H1 (cell line): ENCODE data around the gene FANCM. TPM values are rescaled to one million over a fixed set of nuclear protein-coding genes. Genes with fewer than 3 reads are reported as not detected.

Experiments
- CTCF ChIA-PET: fragments of 300-600 bp; sonication (Branson Sonifier 250); formaldehyde crosslinking; loops from one replicate; lab custom pipeline; 2021; ENCODE audit not compliant: partially characterized antibody; lab: Charles Lee
- POLR2A ChIA-PET: fragments of 300-600 bp; sonication (Branson Sonifier 250); formaldehyde crosslinking; loops from one replicate; lab custom pipeline; 2021; ENCODE audit warnings: inconsistent platforms; ENCODE audit not compliant: partially characterized antibody; lab: Charles Lee
- DNase-seq, 2 experiments: peaks; one replicate each; pipeline versions ENCODE4 v3.0.0 to v3.0.0-alpha.2; 2010 to 2022; ENCODE audit warnings: low spot score in 2 of 2, low read depth in 1 of 2, mixed read lengths in 1 of 2
- FAIRE-seq: peaks from 2 replicates; lab custom pipeline; 2011; peaks lifted over from hg19 to GRCh38; lab: Jason Lieb, UNC
- H2AFZ ChIP-seq: 2 replicates; pipeline ENCODE4 v1.8.1; 2012; ENCODE audit warnings: low read length, inconsistent platforms
- H2AK5ac ChIP-seq: 2 replicates; pipeline ENCODE4 v1.6.1; 2013; ENCODE audit warnings: low read depth, low read length
- H2BK120ac ChIP-seq: replicated peaks from 2 replicates; pipeline ENCODE3; 2013; ENCODE audit warnings: low read depth, low read length, inconsistent platforms
- H2BK12ac ChIP-seq: 2 replicates; pipeline ENCODE4 v1.6.1; 2013; ENCODE audit warnings: low read depth, low read length
- H2BK15ac ChIP-seq: 2 replicates; pipeline ENCODE4 v1.6.1; 2013; ENCODE audit warnings: low read length
- H2BK20ac ChIP-seq: 2 replicates; pipeline ENCODE4 v1.6.1; 2013; ENCODE audit warnings: low read length
- H2BK5ac ChIP-seq: 2 replicates; pipeline ENCODE4 v1.6.1; 2013; ENCODE audit warnings: low read depth, low read length
- H3K14ac ChIP-seq: 2 replicates; pipeline ENCODE4 v1.6.1; 2013; ENCODE audit warnings: inconsistent platforms; ENCODE audit not compliant: insufficient read length
- H3K18ac ChIP-seq: 2 replicates; pipeline ENCODE4 v1.6.1; 2013; ENCODE audit warnings: low read length; ENCODE audit errors: extremely low read depth
- H3K23ac ChIP-seq: 2 replicates; pipeline ENCODE4 v1.6.1; 2013; ENCODE audit warnings: inconsistent platforms; ENCODE audit not compliant: insufficient read length
- H3K23me2 ChIP-seq: 2 replicates; pipeline ENCODE4 v1.6.1; 2013; ENCODE audit warnings: low read depth, low read length
- H3K27ac ChIP-seq: 2 replicates; pipeline ENCODE4 v1.6.1; 2011; ENCODE audit warnings: low read depth, low read length, inconsistent platforms
- H3K27me3 ChIP-seq, 4 experiments: replicated peaks in 1 of 4; 1 replicate in 1 of 4; 2 replicates in 3 of 4; pipeline versions ENCODE4 v1.6.1 to v1.8.1; 2011 to 2013; ENCODE audit warnings: low read length in 3 of 4, mild to moderate bottlenecking in 3 of 4, inconsistent platforms in 2 of 4, mixed read lengths in 2 of 4, moderate library complexity in 1 of 4; ENCODE audit not compliant: control insufficient read depth in 3 of 4, insufficient read depth in 3 of 4; ENCODE audit errors: extremely low read depth in 1 of 4
- H3K36me3 ChIP-seq, 4 experiments: 2 replicates each; pipeline versions ENCODE4 v1.6.1 to v1.8.1; 2011 to 2013; ENCODE audit warnings: mild to moderate bottlenecking in 4 of 4, low read length in 3 of 4, moderate library complexity in 2 of 4, control low read depth in 1 of 4, inconsistent platforms in 1 of 4; ENCODE audit not compliant: insufficient read depth in 4 of 4, control insufficient read depth in 2 of 4
- H3K4ac ChIP-seq: replicated peaks from 2 replicates; pipeline ENCODE3; 2013; ENCODE audit warnings: low read length, low read depth, mixed read lengths, inconsistent platforms; ENCODE audit not compliant: insufficient read length
- H3K4me1 ChIP-seq, 4 experiments: replicated peaks in 1 of 4; 1 replicate in 1 of 4; 2 replicates in 3 of 4; pipeline versions ENCODE4 v1.6.1 to v1.8.1; 2011 to 2013; ENCODE audit warnings: low read length in 3 of 4, inconsistent platforms in 2 of 4, mixed read lengths in 1 of 4; ENCODE audit not compliant: insufficient read depth in 4 of 4, control insufficient read depth in 3 of 4
- H3K4me2 ChIP-seq, 2 experiments: 2 replicates each; pipeline versions ENCODE4 v1.6.1 to v1.8.1; 2011 to 2013; ENCODE audit warnings: low read depth in 2 of 2, low read length in 2 of 2, control low read depth in 1 of 2, inconsistent platforms in 1 of 2, mild to moderate bottlenecking in 1 of 2; ENCODE audit not compliant: insufficient read depth in 1 of 2
- H3K4me3 ChIP-seq, 4 experiments: fragments of 200-600, 300-600 bp in 1 of 4; sonication (generic), shearing (Covaris generic), sonication (Bioruptor Twin) in 1 of 4; 2 replicates each; pipeline versions ENCODE4 v1.5.1 to v1.8.1; 2011 to 2016; ENCODE audit warnings: low read length in 4 of 4, low read depth in 3 of 4, control low read depth in 2 of 4, inconsistent platforms in 2 of 4, mild to moderate bottlenecking in 2 of 4, mixed read lengths in 1 of 4, moderate library complexity in 1 of 4; ENCODE audit not compliant: insufficient read depth in 2 of 4; ENCODE audit errors: extremely low read depth in 1 of 4
- H3K56ac ChIP-seq: replicated peaks from 2 replicates; pipeline ENCODE3; 2013; ENCODE audit warnings: low read depth, mild to moderate bottlenecking, mixed read lengths, low read length, inconsistent platforms; ENCODE audit not compliant: insufficient read length
- H3K79me1 ChIP-seq: 2 replicates; pipeline ENCODE4 v1.6.1; 2013; ENCODE audit warnings: low read depth, low read length, control low read depth
- H3K79me2 ChIP-seq, 2 experiments: 2 replicates each; pipeline versions ENCODE4 v1.6.1 to v1.8.1; 2012 to 2013; ENCODE audit warnings: low read length in 2 of 2, mild to moderate bottlenecking in 2 of 2, inconsistent platforms in 1 of 2; ENCODE audit not compliant: insufficient read depth in 2 of 2, control insufficient read depth in 1 of 2
- H3K9ac ChIP-seq, 4 experiments: replicated peaks in 1 of 4; 1 replicate in 1 of 4; 2 replicates in 3 of 4; pipeline versions ENCODE4 v1.6.1 to v1.8.1; 2011 to 2013; ENCODE audit warnings: low read depth in 3 of 4, low read length in 3 of 4, control low read depth in 2 of 4, mild to moderate bottlenecking in 2 of 4, moderate library complexity in 2 of 4, inconsistent platforms in 1 of 4; ENCODE audit errors: extremely low read depth in 1 of 4
- H3K9me3 ChIP-seq, 2 experiments: 2 replicates each; pipeline versions ENCODE4 v1.6.1 to v1.8.1; 2012 to 2013; ENCODE audit warnings: mild to moderate bottlenecking in 2 of 2, moderate library complexity in 2 of 2, control low read depth in 1 of 2, inconsistent platforms in 1 of 2, low read depth in 1 of 2, low read length in 1 of 2, mixed read lengths in 1 of 2; ENCODE audit not compliant: insufficient read depth in 2 of 2
- H4K20me1 ChIP-seq, 2 experiments: replicated peaks in 1 of 2; 2 replicates each; pipeline versions ENCODE3 to v1.8.1; 2011 to 2013; ENCODE audit warnings: inconsistent platforms in 2 of 2, low read length in 2 of 2, mild to moderate bottlenecking in 1 of 2; ENCODE audit not compliant: insufficient read depth in 2 of 2, control insufficient read depth in 1 of 2
- H4K5ac ChIP-seq: 2 replicates; pipeline ENCODE4 v1.6.1; 2013; ENCODE audit warnings: low read length, low read depth, mixed read lengths, inconsistent platforms; ENCODE audit not compliant: insufficient read length
- H4K8ac ChIP-seq: 2 replicates; pipeline ENCODE4 v1.8.0; 2013; ENCODE audit warnings: mild to moderate bottlenecking, moderate library complexity, low read length, inconsistent platforms; ENCODE audit not compliant: insufficient read depth; ENCODE audit errors: extremely low read depth
- H4K91ac ChIP-seq: replicated peaks from 2 replicates; pipeline ENCODE3; 2013; ENCODE audit warnings: low read length, mixed read lengths, inconsistent platforms; ENCODE audit not compliant: insufficient read length
- WGBS, 2 experiments: shearing (Covaris generic) in 1 of 2; methylation state at CpG; one replicate each; pipeline versions ENCODE4 v1.1.6 to v1.1.7; 2013 to 2015; ENCODE audit warnings: low lambda C conversion rate in 2 of 2, mixed read lengths in 2 of 2, inconsistent platforms in 1 of 2, low coverage in 1 of 2, missing lambda C conversion rate in 1 of 2; ENCODE audit not compliant: insufficient replicate concordance in 2 of 2, insufficient coverage in 1 of 2, insufficient read length in 1 of 2; ENCODE audit errors: extremely low coverage in 1 of 2, missing lambda C conversion rate in 1 of 2; 5-methylcytosine and 5-hydroxymethylcytosine counted together
- polyA plus RNA-seq, 7 experiments: library from polyadenylated mRNA; depleted of rRNA in 3 of 7; stranded (reverse) in 5 of 7; unstranded in 2 of 7; fragments of >200 nt in 5 of 7; fragments of 200-250 nt in 2 of 7; gene quantifications; 1 replicate in 5 of 7; 2 replicates in 1 of 7; 4 replicates in 1 of 7; pipeline versions ENCODE4 v1.2.1 to v1.2.3, GENCODE V29; 2011 to 2013; ENCODE audit warnings: missing spikeins in 2 of 7, mixed read lengths in 2 of 7
- total RNA-seq: library from RNA; stranded (reverse); fragmentation: NEBNext Ultra II Directional; extraction: Animal tissue kit (Norgen Biotek cat#: 25700); gene quantifications from 2 replicates; pipeline ENCODE4 v1.2.1, GENCODE V29; 2021

Gene FANCM
- total and polyA plus RNA-seq, 2 of the 8 experiments (the other 6 are each of a cell fraction or from before 2014, with no cell fraction given), result 3.2 to 10.5 TPM

GRCh38 chr14:45199230-45199629 is 63.5 kb downstream of the FANCM start:
- no peak for FAIRE-seq
- H3K4me2 ChIP-seq, result no peak overlapping the region
- H4K91ac ChIP-seq, result no peak overlapping the region
- no peak overlapping the region for H2AK5ac ChIP-seq
- H3K9me3 ChIP-seq, result no peaks in the 10 kb centered on the region
- no peaks in the 10 kb centered on the region for H3K4me1 ChIP-seq
- H3K36me3 ChIP-seq, result peaks cover 0 to 27% (median 2%) of the 10 kb centered on the region in 4 experiments; a peak in 2 of 8 replicates
- H3K56ac ChIP-seq, result no peak overlapping the region
- H4K8ac ChIP-seq, result no peak overlapping the region
- H3K23me2 ChIP-seq, result no peaks in the 10 kb centered on the region
- ChIA-PET POLR2A (interaction anchor here (1.9 kb wide), 1 partner anchor 13 kb away, joined by 5 read pairs; no protein-coding TSS in a partner anchor), CTCF (interaction anchor here (1.3 to 1.9 kb wide), 2 partner anchors 85 to 286 kb away, joined by 5 read pairs; no protein-coding TSS in a partner anchor)
- H2AFZ ChIP-seq, result no peak overlapping the region
- H3K27me3 ChIP-seq, result no peaks in the 10 kb centered on the region
- H3K27ac ChIP-seq, result no peak overlapping the region
- no peak overlapping the region for H2BK15ac ChIP-seq
- no peak overlapping the region for H3K4me3 ChIP-seq
- H4K5ac ChIP-seq, result no peak overlapping the region
- 85% methylated on average over 1 of the region's 1 CpG; no CpG with 5 or more reads in 1 of the 2 experiments for WGBS, 2 experiments
- no peaks in the 10 kb centered on the region; the same call in 1 of the 2 replicates for H3K79me1 ChIP-seq
- no peak overlapping the region for H3K9ac ChIP-seq
- H2BK20ac ChIP-seq, result no peak overlapping the region
- H3K23ac ChIP-seq, result no peak overlapping the region
- H2BK120ac ChIP-seq, result no peak overlapping the region
- H2BK5ac ChIP-seq, result no peak overlapping the region
- H3K4ac ChIP-seq, result no peak overlapping the region
- no peak overlapping the region for H2BK12ac ChIP-seq
- no peak overlapping the region for H3K18ac ChIP-seq
- H4K20me1 ChIP-seq, result no peaks in the 10 kb centered on the region
- H3K14ac ChIP-seq, result no peak overlapping the region
- H3K79me2 ChIP-seq, result no peaks in the 10 kb centered on the region
- no peak for DNase-seq
